ENCODE results near the gene GDAP2. TPM values are rescaled to one million over a fixed set of nuclear protein-coding genes. Genes with fewer than 3 reads are reported as not detected.

The GDAP2 gene
- total RNA-seq, 1 donor from 2014 or later, result 18.9 TPM

DNA sequence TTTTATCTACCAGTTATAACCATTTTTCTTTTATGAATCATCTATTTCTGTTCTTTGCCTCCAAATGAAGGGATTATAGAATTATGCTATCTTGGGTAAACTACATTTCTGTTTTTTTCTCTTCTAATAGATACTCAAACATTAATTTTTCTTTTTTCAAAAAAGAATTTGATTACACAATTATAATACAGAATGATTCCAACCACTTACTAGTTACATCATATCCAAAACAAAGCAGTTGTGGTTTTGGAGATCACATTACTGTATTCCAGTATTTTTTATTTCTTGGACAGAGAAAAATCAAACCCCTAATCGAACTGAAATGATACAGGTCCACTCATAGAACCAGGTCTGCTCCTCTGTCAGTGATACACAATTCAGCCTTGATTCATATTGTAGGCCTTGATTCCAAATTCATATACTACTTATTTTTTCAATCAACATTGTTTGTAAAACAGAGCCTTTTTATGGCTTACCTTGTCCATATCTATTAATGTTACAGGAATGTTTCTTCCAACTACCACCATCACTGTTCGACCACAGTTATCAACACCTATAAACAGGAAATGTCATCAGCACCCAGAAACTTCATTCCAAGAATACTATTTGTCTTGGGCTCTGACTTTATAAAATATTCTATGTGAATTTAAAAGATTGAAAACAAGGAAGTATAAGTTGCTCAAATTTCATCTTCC is 43.2 kb downstream of the GDAP2 start:
- TF ChIP-seq, protein P1, sequence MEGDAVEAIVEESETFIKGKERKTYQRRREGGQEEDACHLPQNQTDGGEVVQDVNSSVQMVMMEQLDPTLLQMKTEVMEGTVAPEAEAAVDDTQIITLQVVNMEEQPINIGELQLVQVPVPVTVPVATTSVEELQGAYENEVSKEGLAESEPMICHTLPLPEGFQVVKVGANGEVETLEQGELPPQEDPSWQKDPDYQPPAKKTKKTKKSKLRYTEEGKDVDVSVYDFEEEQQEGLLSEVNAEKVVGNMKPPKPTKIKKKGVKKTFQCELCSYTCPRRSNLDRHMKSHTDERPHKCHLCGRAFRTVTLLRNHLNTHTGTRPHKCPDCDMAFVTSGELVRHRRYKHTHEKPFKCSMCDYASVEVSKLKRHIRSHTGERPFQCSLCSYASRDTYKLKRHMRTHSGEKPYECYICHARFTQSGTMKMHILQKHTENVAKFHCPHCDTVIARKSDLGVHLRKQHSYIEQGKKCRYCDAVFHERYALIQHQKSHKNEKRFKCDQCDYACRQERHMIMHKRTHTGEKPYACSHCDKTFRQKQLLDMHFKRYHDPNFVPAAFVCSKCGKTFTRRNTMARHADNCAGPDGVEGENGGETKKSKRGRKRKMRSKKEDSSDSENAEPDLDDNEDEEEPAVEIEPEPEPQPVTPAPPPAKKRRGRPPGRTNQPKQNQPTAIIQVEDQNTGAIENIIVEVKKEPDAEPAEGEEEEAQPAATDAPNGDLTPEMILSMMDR (IDR thresholded peaks at IDR 0.05; ENCODE audit: insufficient read depth, low read length, poor library complexity, severe bottlenecking), result no peak
- Histone ChIP-seq H3K4me3 (ENCODE audit: low read depth, low read length) (no peak overlapping the region), H3K27me3 (ENCODE audit: control insufficient read depth, insufficient read depth, low read length) (no peaks in the 10 kb centered on the region), H3K36me3 (ENCODE audit: control insufficient read depth, insufficient read depth, low read length) (no peaks in the 10 kb centered on the region)
- DNase-seq (ENCODE audit: low read depth), result no peak

DNA sequence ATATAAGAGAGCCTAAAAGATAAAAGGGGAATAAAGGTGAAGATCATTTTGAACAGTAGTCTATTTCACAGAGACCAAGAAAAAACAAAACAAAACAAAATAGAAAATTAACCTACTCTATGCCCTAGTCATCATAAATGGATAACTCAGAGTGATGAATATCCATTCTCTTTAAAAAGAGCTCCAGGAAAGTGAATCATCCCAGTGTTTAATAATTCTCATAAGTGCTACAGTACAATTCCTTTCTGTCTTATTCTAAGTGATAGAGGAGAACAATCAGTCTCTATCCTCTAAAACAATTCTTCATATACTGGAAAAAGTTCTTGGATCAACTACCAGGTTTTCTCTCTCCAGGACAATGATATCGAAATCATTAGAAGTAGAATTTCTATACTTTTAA is 45.8 kb downstream of the GDAP2 start:
- Histone ChIP-seq H3K4me3 (ENCODE audit: low read depth, low read length) (no peak overlapping the region), H3K36me3 (ENCODE audit: control insufficient read depth, insufficient read depth, low read length) (no peaks in the 10 kb centered on the region), H3K27me3 (ENCODE audit: control insufficient read depth, insufficient read depth, low read length) (no peaks in the 10 kb centered on the region)
- no peak for DNase-seq (ENCODE audit: low read depth)
- TF ChIP-seq, protein P1 (IDR thresholded peaks at IDR 0.05; ENCODE audit: insufficient read depth, low read length, poor library complexity, severe bottlenecking), result no peak

DNA sequence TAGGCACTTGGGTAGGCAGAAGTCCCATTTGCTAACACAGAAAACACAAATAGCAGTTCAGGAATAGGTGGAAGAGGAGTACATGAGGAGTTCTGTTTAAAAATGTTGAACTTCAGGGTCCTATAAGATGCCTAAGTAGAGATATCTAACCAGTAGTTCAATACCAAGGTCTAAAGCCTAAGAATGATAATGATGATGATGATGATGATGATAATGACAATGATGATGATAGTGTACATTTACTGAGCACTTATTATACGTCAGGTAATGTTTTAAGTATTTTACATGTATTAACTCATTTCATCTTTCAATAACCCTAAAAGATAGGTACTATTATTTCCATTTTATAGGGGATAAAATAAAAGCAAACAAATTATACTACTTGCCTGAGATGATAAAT is 50.1 kb downstream of the GDAP2 start:
- Histone ChIP-seq H3K4me3 (ENCODE audit: low read depth, low read length) (no peak overlapping the region), H3K27me3 (ENCODE audit: control insufficient read depth, insufficient read depth, low read length) (no peaks in the 10 kb centered on the region), H3K36me3 (ENCODE audit: control insufficient read depth, insufficient read depth, low read length) (no peaks in the 10 kb centered on the region)
- TF ChIP-seq, protein P1 (IDR thresholded peaks at IDR 0.05; ENCODE audit: insufficient read depth, low read length, poor library complexity, severe bottlenecking), result no peak
- DNase-seq (ENCODE audit: low read depth), result no peak

DNA sequence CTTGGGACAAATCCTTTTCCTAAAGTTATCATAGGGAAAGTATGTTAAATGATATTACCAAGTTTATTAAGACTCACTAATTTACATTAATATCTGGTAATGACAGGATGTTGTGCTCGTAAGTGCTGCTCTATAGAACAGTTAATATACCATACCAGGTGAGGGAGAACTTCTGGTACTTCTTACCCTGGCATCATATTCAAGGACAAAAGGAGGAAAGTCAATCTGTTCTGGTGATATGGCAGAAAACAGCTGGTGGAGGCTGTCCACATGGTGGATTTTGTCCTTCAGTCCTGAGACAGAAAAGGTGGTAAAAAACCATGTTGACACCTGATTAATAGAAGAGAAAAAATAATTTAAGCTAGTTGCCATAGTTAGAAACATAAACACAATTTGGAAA is 51.6 kb downstream of the GDAP2 start:
- Histone ChIP-seq H3K4me3 (ENCODE audit: low read depth, low read length) (no peak overlapping the region), H3K36me3 (ENCODE audit: control insufficient read depth, insufficient read depth, low read length) (no peaks in the 10 kb centered on the region), H3K27me3 (ENCODE audit: control insufficient read depth, insufficient read depth, low read length) (no peaks in the 10 kb centered on the region)
- no peak for DNase-seq (ENCODE audit: low read depth)
- TF ChIP-seq, protein P1 (IDR thresholded peaks at IDR 0.05; ENCODE audit: insufficient read depth, low read length, poor library complexity, severe bottlenecking), result no peak

DNA sequence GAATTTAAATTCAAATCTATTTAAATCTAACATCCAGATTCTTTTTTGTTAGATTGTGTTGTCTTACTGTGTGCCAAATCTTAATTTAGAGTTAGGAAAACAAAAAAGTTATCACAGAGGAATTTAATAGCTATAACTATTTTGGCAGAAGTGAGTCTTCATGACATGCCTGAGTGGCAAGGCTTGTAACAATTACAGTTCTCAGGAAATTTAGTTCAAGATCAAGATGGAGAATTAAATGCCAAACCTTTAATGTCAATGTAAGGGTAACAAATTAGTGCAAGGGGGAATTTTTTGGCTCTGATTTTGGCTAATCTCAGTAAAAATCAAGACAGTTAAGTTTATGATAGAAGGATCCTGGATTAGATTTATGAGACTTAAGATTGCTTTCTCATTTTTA is 58.4 kb downstream of the GDAP2 start:
- DNase-seq (ENCODE audit: low read depth), result no peak
- TF ChIP-seq, protein P1 (IDR thresholded peaks at IDR 0.05; ENCODE audit: insufficient read depth, low read length, poor library complexity, severe bottlenecking), result no peak
- Histone ChIP-seq H3K27me3 (ENCODE audit: control insufficient read depth, insufficient read depth, low read length) (no peaks in the 10 kb centered on the region), H3K4me3 (ENCODE audit: low read depth, low read length) (no peak overlapping the region), H3K36me3 (ENCODE audit: control insufficient read depth, insufficient read depth, low read length) (no peaks in the 10 kb centered on the region)

DNA sequence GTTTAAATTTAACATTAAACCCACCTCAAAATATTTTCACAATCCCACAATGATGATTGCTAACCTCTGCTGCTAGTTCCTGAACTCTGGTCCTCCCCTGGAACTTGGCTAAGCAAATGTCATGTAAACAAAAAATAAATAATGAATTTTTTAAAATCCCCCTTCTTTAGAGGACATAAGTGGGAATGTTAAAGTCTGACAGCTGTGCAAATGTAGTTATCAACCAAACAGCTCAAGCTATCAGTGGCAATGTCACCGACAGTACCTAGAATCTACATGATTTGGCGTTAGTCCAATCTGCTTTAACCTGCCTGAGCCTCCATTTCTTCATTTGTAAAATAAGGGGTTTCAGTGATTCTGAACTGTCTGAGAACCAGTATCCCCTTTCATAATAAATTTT is 67.7 kb downstream of the GDAP2 start:
- TF ChIP-seq, protein P1 (IDR thresholded peaks at IDR 0.05; ENCODE audit: insufficient read depth, low read length, poor library complexity, severe bottlenecking), result no peak
- no peaks in the 10 kb centered on the region for H3K36me3 ChIP-seq (ENCODE audit: control insufficient read depth, insufficient read depth, low read length)
- no peak overlapping the region for H3K4me3 ChIP-seq (ENCODE audit: low read depth, low read length)
- H3K27me3 ChIP-seq (ENCODE audit: control insufficient read depth, insufficient read depth, low read length), result no peaks in the 10 kb centered on the region
- no peak for DNase-seq (ENCODE audit: low read depth)

Measured in kidney epithelial cell (primary cell).